SH-SY5Y (cell line): ENCODE measurements around the gene DAPK1.

Experiments used
- GATA2 ChIP-seq: IDR thresholded peaks from 2 replicates; pipeline ENCODE4 v1.6.1; 2011; ENCODE audit warnings: mild to moderate bottlenecking, low read depth, low read length
- GATA3 ChIP-seq: IDR thresholded peaks from 2 replicates; pipeline ENCODE4 v1.6.1; 2011; ENCODE audit warnings: low read depth, mild to moderate bottlenecking, low read length, moderate library complexity

GRCh38 chr9:87481890-87482855 is 15.5 kb upstream of the DAPK1 start:
- TF ChIP-seq GATA2 (no peak), GATA3 (no peak)
